IMR-90 (cell line): Measurements from ENCODE around the gene MAMDC4. TPM values are rescaled to one million over a fixed set of nuclear protein-coding genes. Genes with fewer than 3 reads are reported as not detected.

Experiments
- ATAC-seq: fragments of 200-7000 bp; cut with Tn5 transposase; 2 replicates; pipeline ENCODE4 v1.9.1; 2020; ENCODE audit warnings: low read depth, mild to moderate bottlenecking, moderate library complexity
- BruUV-seq: library from RNA; stranded (reverse); fragments of 400-500 nt; replicated peaks from 2 replicates; lab custom pipeline; 2021; lab: Mats Ljungman, UMichigan
- CTCF ChIA-PET: fragments of 300-600 bp; formaldehyde crosslinking; extraction: SDS; loops from one replicate; lab custom pipeline; 2021; ENCODE audit warnings: antibody characterized with exemption; lab: Yijun Ruan, JAX
- POLR2A ChIA-PET: fragments of 300-600 bp; sonication (Branson Sonifier 250); formaldehyde crosslinking; loops from one replicate; lab custom pipeline; 2022; ENCODE audit warnings: antibody characterized with exemption; ENCODE audit not compliant: unreplicated experiment; lab: Charles Lee
- DNase-seq: peaks from one replicate; pipeline ENCODE4 v3.0.0; 2013
- H2AFZ ChIP-seq: replicated peaks from 2 replicates; pipeline ENCODE3; 2013; ENCODE audit warnings: low read length, mild to moderate bottlenecking; ENCODE audit not compliant: poor library complexity
- H2AK5ac ChIP-seq: 2 replicates; pipeline ENCODE4 v1.6.1; 2013; ENCODE audit warnings: low read depth, low read length, inconsistent platforms
- H2AK9ac ChIP-seq: replicated peaks from 2 replicates; pipeline ENCODE3; 2013; ENCODE audit warnings: mild to moderate bottlenecking, low read depth, low read length, moderate library complexity; ENCODE audit not compliant: poor library complexity
- H2BK120ac ChIP-seq: 2 replicates; pipeline ENCODE4 v1.6.1; 2013; ENCODE audit warnings: low read depth, low read length, inconsistent platforms
- H2BK15ac ChIP-seq: 3 replicates; pipeline ENCODE4 v1.6.1; 2013; ENCODE audit warnings: low read depth, low read length, inconsistent platforms
- H2BK20ac ChIP-seq: 2 replicates; pipeline ENCODE4 v1.6.1; 2013; ENCODE audit warnings: low read depth, mild to moderate bottlenecking, inconsistent platforms, low read length, moderate library complexity
- H2BK5ac ChIP-seq: 2 replicates; pipeline ENCODE4 v1.6.1; 2013; ENCODE audit warnings: mild to moderate bottlenecking, low read depth, low read length, inconsistent platforms; ENCODE audit not compliant: poor library complexity, severe bottlenecking
- H3K14ac ChIP-seq: replicated peaks from 2 replicates; pipeline ENCODE4 v1.6.1; 2013; ENCODE audit warnings: low read depth, low read length, inconsistent platforms
- H3K18ac ChIP-seq: 2 replicates; pipeline ENCODE4 v1.6.1; 2013; ENCODE audit warnings: low read depth, low read length, control low read depth
- H3K23ac ChIP-seq: 2 replicates; pipeline ENCODE4 v1.6.1; 2013; ENCODE audit warnings: low read depth, low read length, inconsistent platforms
- H3K27ac ChIP-seq: 2 replicates; pipeline ENCODE4 v1.5.1; 2013; ENCODE audit warnings: mild to moderate bottlenecking, control low read depth, low read length; ENCODE audit not compliant: insufficient read depth
- H3K27me3 ChIP-seq: 2 replicates; pipeline ENCODE4 v1.6.1; 2013; ENCODE audit warnings: low read length; ENCODE audit not compliant: control insufficient read depth, insufficient read depth
- H3K36me3 ChIP-seq: 2 replicates; pipeline ENCODE4 v1.6.1; 2013; ENCODE audit warnings: low read length, mixed read lengths; ENCODE audit not compliant: control insufficient read depth, insufficient read depth
- H3K4ac ChIP-seq: 2 replicates; pipeline ENCODE4 v1.6.1; 2013; ENCODE audit warnings: low read depth, low read length, inconsistent platforms
- H3K4me1 ChIP-seq: 2 replicates; pipeline ENCODE4 v1.6.1; 2013; ENCODE audit warnings: low read length, mixed read lengths; ENCODE audit not compliant: control insufficient read depth, insufficient read depth
- H3K4me2 ChIP-seq: 2 replicates; pipeline ENCODE4 v1.6.1; 2013; ENCODE audit warnings: low read depth, mild to moderate bottlenecking, control low read depth, low read length, moderate library complexity
- H3K4me3 ChIP-seq: 2 replicates; pipeline ENCODE4 v1.5.1; 2013; ENCODE audit warnings: low read depth, mild to moderate bottlenecking, control low read depth, low read length, moderate library complexity; ENCODE audit not compliant: insufficient read depth
- H3K56ac ChIP-seq: 2 replicates; pipeline ENCODE4 v1.6.1; 2013; ENCODE audit warnings: low read length, inconsistent platforms; ENCODE audit not compliant: insufficient read depth; ENCODE audit errors: extremely low read depth
- H3K79me1 ChIP-seq, 2 experiments: 2 replicates each; pipeline ENCODE4 v1.6.1; 2013; ENCODE audit warnings: low read length in 2 of 2, inconsistent platforms in 1 of 2, low read depth in 1 of 2
- H3K9ac ChIP-seq: 2 replicates; pipeline ENCODE4 v1.6.1; 2013; ENCODE audit warnings: low read depth, low read length, control low read depth
- H3K9me1 ChIP-seq: 2 replicates; pipeline ENCODE4 v1.6.1; 2013; ENCODE audit warnings: low read length, inconsistent platforms; ENCODE audit not compliant: insufficient read depth
- H3K9me3 ChIP-seq: 2 replicates; pipeline ENCODE4 v1.6.1; 2013; ENCODE audit warnings: low read length; ENCODE audit not compliant: control insufficient read depth, insufficient read depth
- H4K20me1 ChIP-seq: 2 replicates; pipeline ENCODE4 v1.6.1; 2013; ENCODE audit warnings: low read length, inconsistent platforms; ENCODE audit not compliant: insufficient read depth
- H4K5ac ChIP-seq: 2 replicates; pipeline ENCODE4 v1.6.1; 2013; ENCODE audit warnings: mild to moderate bottlenecking, low read depth, low read length, control low read depth
- H4K8ac ChIP-seq, 2 experiments: 2 replicates each; pipeline ENCODE4 v1.6.1; 2013; ENCODE audit warnings: low read depth in 2 of 2, low read length in 2 of 2, control low read depth in 1 of 2, inconsistent platforms in 1 of 2
- H4K91ac ChIP-seq: 2 replicates; pipeline ENCODE4 v1.6.1; 2013; ENCODE audit warnings: low read depth, low read length, inconsistent platforms; ENCODE audit not compliant: insufficient read depth
- RCOR1 ChIP-seq: IDR thresholded peaks from 2 replicates; pipeline ENCODE4 v1.6.1; 2012; ENCODE audit warnings: mild to moderate bottlenecking, low read length, improper control_type of control experiment; ENCODE audit not compliant: insufficient replicate concordance
- USF2 ChIP-seq: fragments of 150-350 bp; IDR thresholded peaks from 2 replicates; pipeline ENCODE4 v1.6.1; 2017; ENCODE audit warnings: mild to moderate bottlenecking, antibody characterized with exemption, low read length, low read depth
- WGBS, 2 experiments: methylation state at CpG; one replicate each; pipeline versions ENCODE4 v1.1.5 to v1.1.7; 2013; ENCODE audit warnings: missing lambda C conversion rate in 2 of 2; ENCODE audit not compliant: insufficient read length in 1 of 2; ENCODE audit errors: extremely low coverage in 2 of 2; 5-methylcytosine and 5-hydroxymethylcytosine counted together
- dilution Hi-C: fragments of 300-500 bp; cut with HindIII; formaldehyde crosslinking; loops from one replicate; pipeline ENCODE4 v1.14.3; 2018; ENCODE audit warnings: low sequenced_read_pairs; ENCODE audit not compliant: unreplicated experiment
- in situ Hi-C: fragments of 300-500 bp; cut with MboI; formaldehyde crosslinking; loops from 3 replicates; pipeline ENCODE4 v1.14.3; 2019; ENCODE audit warnings: low sequenced_read_pairs, inconsistent platforms, mixed read lengths
- intact Hi-C: fragments of 100-400 bp; cut with micrococcal nuclease; formaldehyde crosslinking; loops from 2 replicates; pipeline ENCODE4 v1.10.0; 2022
- polyA plus RNA-seq, 3 experiments: library from polyadenylated mRNA; depleted of rRNA; stranded (reverse); fragments of >200 nt; gene quantifications; 2 replicates each; pipeline ENCODE4 v1.2.3, GENCODE V29; 2012; ENCODE audit warnings: low replicate concordance in 1 of 3
- total RNA-seq: library from RNA; depleted of rRNA; stranded (reverse); fragments of >200 nt; gene quantifications from 2 replicates; pipeline ENCODE4 v1.2.3, GENCODE V29; 2012

The MAMDC4 gene
- total and polyA plus RNA-seq, 2 of the 4 experiments (the other 2 are of a cell fraction): 0.18 to 3.5 TPM

- no peak overlapping the region for H3K27ac ChIP-seq
- H2AK5ac ChIP-seq: no peak overlapping the region
- H2BK15ac ChIP-seq: no peak overlapping the region
- H3K4me3 ChIP-seq: no peak overlapping the region
- peaks cover 4% of the 10 kb centered on the region for H4K20me1 ChIP-seq
- H2AFZ ChIP-seq: no peak overlapping the region
- no peak overlapping the region for H2BK5ac ChIP-seq
- H3K4ac ChIP-seq: no peak overlapping the region
- peaks cover 16% of the 10 kb centered on the region for H3K36me3 ChIP-seq
- H4K8ac ChIP-seq: no peak overlapping the region
- no peak overlapping the region for H2BK20ac ChIP-seq
- intact Hi-C loops (no loop called here), dilution Hi-C loops (no loop called here), in situ Hi-C loops (no loop called here)
- H3K27me3 ChIP-seq: no peaks in the 10 kb centered on the region
- peaks cover 22 to 73% of the 10 kb centered on the region in 2 experiments for H3K79me1 ChIP-seq
- no TSS peak for BruUV-seq
- no peak for TF ChIP-seq USF2
- TF ChIP-seq RCOR1: no peak
- H4K5ac ChIP-seq: no peak overlapping the region
- ChIA-PET POLR2A (no interaction called here), CTCF (interaction anchor here (0.6 kb wide), 1 partner anchor 423 kb away, joined by 3 read pairs; no protein-coding TSS in a partner anchor)
- H3K9ac ChIP-seq: no peak overlapping the region
- H3K18ac ChIP-seq: no peak overlapping the region
- peaks cover 14% of the 10 kb centered on the region; the same call in 1 of the 2 replicates for H3K9me1 ChIP-seq
- H3K4me1 ChIP-seq: peaks cover 15% of the 10 kb centered on the region
- H2AK9ac ChIP-seq: no peak overlapping the region
- H3K14ac ChIP-seq: no peak overlapping the region
- no peaks in the 10 kb centered on the region for H3K9me3 ChIP-seq
- H2BK120ac ChIP-seq: no peak overlapping the region
- H3K56ac ChIP-seq: no peak overlapping the region
- no peak overlapping the region for H4K91ac ChIP-seq
- 98% methylated on average over 9 of the region's 21 CpGs; no CpG with 5 or more reads in 1 of the 2 experiments for WGBS, 2 experiments
- H3K23ac ChIP-seq: no peak overlapping the region
- no peak for DNase-seq
- ATAC-seq: no peak
- no peak overlapping the region for H3K4me2 ChIP-seq
Measured at GRCh38 chr9:136898483-136899100, 46.4 kb downstream of the MAMDC4 start.
